Right lobe of liver (tissue), 6 donors: ENCODE data around the gene AHNAK2. TPM values are rescaled to one million over a fixed set of nuclear protein-coding genes. Genes with fewer than 3 reads are reported as not detected.

ENCODE experiments used
- ATAC-seq, 4 donors: fragments of 200-7000 bp; cut with Tn5 transposase; one replicate each; pipeline ENCODE4 v1.9.1; 2020; ENCODE audit warnings: mild to moderate bottlenecking in 4 of 4, moderate library complexity in 4 of 4
- DNase-seq, 3 donors: peaks; one replicate each; pipeline ENCODE4 v3.0.0-alpha.2; 2020
- H3K27ac ChIP-seq, 3 donors: fragments of 200-600 bp; one replicate each; pipeline ENCODE4 v1.8.0; 2022
- H3K27me3 ChIP-seq, 2 donors: fragments of 200-600 bp; one replicate each; pipeline ENCODE4 v1.8.0; 2022
- H3K36me3 ChIP-seq, 4 donors: fragments of 200-600 bp; sonication (generic) in 1 of 4; one replicate each; pipeline versions ENCODE4 v1.5.1 to v1.8.0; 2017 to 2022; ENCODE audit warnings: control low read depth in 1 of 4
- H3K4me1 ChIP-seq, 4 donors: fragments of 200-600 bp; sonication (generic) in 1 of 4; one replicate each; pipeline versions ENCODE4 v1.5.1 to v1.8.0; 2017 to 2022; ENCODE audit warnings: control low read depth in 1 of 4
- H3K4me3 ChIP-seq, 3 donors: fragments of 200-600 bp; one replicate each; pipeline ENCODE4 v1.8.0; 2022
- H3K9me3 ChIP-seq, 4 donors: fragments of 200-600 bp; sonication (generic) in 1 of 4; one replicate each; pipeline versions ENCODE4 v1.5.1 to v1.8.0; 2017 to 2022; ENCODE audit warnings: control low read depth in 1 of 4
- POLR2A ChIP-seq: fragments of 450-650 bp; IDR thresholded peaks from one replicate; pipeline ENCODE4 v1.6.1; 2017; ENCODE audit warnings: antibody characterized with exemption, mild to moderate bottlenecking
- WGBS: methylation state at CpG from one replicate; pipeline ENCODE4 v1.1.6; 2018; ENCODE audit warnings: low coverage, low lambda C conversion rate; ENCODE audit not compliant: insufficient coverage; ENCODE audit errors: missing lambda C conversion rate; 5-methylcytosine and 5-hydroxymethylcytosine counted together
- intact Hi-C, 2 donors: fragments of 100-400 bp; cut with DNase I; formaldehyde crosslinking; loops; one replicate each; pipeline versions ENCODE4 v1.11.2 to v1.14.1; 2022
- total RNA-seq, 6 experiments: library from RNA; depleted of rRNA in 2 of 6; stranded (reverse); fragments of >200 nt in 2 of 6; fragmentation: NEBNext Ultra II Directional in 3 of 6; extraction: Animal tissue kit (Norgen Biotek cat#: 25700) in 3 of 6; gene quantifications; one replicate each; pipeline versions ENCODE4 v1.1.0 to v1.2.4, GENCODE V29; 2016 to 2023
- TF ChIP-seq, protein P1 (sequence below), 4 donors: fragments of 200-600 bp in 3 of 4; fragments of 450-650 bp in 1 of 4; IDR thresholded peaks; one replicate each; pipeline versions ENCODE4 v1.5.1 to v1.8.0; 2016 to 2022; ENCODE audit warnings: antibody characterized with exemption in 4 of 4, mild to moderate bottlenecking in 2 of 4
- donor health status: DM: no; HTN: yes; CAD: no.
- donor health status: DM: no; HTN: no; CAD: no.
- donor health status: DM: no; HTN: no; CAD: no.
- donor health status: DM: no; HTN: yes; CAD: no.
- donor health status: DM: no; HTN: yes; CAD: no.

Gene AHNAK2
- total RNA-seq, 6 experiments from 2014 or later, result 2.1 to 12.2 (median 4.6) TPM

DNA sequence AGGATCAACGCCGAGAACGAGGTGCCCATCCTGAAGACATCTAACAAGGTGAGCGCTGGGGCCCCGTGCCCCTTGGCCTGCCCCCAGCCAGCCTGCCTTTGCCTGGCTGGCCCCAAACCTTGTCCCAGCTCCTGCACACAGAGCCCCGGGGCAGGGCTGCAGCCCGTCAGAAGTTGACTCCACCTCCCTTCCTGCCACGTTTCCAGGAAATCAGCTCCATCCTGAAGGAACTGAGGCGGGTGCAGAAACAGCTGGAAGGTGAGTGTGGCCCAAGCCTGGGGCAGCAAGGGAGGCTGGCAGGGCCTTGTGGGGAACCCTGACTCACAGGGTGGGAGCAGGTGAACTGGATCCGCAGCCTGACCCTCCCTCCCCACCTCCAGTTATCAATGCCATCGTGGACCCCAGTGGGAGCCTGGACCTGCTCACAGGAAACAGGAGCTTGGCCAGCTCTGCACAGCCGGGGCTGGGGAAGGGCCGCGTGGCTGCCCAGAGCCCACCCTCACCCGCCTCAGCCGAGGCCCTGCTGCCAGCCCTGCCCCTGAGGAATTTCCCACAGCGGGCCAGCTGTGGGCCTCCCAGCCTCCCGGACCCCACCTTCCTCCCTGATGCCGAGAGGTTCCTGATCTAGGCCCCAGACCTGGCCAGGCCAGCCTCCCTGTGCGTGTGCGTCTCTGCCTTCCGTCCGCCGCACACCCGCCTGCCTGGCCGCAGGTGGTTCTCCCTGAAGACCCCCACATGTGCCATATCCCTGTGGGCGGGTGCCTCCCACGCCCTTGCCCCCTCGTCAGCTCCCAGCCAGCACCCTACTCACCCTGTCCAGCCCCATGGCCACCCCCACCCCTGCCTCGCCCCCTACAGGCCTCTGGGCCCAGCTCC is 83.6 kb downstream of the AHNAK2 start:
- no peak overlapping the region for H3K4me3 ChIP-seq
- DNase-seq, result peak in 2 of 3 donors; percentile 43 to 52
- peak in 2 of 4 donors; percentile 2 to 9 for ATAC-seq
- H3K27me3 ChIP-seq, result no peaks in the 10 kb centered on the region
- TF ChIP-seq, protein P1, sequence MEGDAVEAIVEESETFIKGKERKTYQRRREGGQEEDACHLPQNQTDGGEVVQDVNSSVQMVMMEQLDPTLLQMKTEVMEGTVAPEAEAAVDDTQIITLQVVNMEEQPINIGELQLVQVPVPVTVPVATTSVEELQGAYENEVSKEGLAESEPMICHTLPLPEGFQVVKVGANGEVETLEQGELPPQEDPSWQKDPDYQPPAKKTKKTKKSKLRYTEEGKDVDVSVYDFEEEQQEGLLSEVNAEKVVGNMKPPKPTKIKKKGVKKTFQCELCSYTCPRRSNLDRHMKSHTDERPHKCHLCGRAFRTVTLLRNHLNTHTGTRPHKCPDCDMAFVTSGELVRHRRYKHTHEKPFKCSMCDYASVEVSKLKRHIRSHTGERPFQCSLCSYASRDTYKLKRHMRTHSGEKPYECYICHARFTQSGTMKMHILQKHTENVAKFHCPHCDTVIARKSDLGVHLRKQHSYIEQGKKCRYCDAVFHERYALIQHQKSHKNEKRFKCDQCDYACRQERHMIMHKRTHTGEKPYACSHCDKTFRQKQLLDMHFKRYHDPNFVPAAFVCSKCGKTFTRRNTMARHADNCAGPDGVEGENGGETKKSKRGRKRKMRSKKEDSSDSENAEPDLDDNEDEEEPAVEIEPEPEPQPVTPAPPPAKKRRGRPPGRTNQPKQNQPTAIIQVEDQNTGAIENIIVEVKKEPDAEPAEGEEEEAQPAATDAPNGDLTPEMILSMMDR (IDR thresholded peaks at IDR 0.05), result no peak
- no peak for TF ChIP-seq POLR2A
- intact Hi-C loops, result no loop called here
- H3K36me3 ChIP-seq, result no peaks in the 10 kb centered on the region
- H3K27ac ChIP-seq, result no peak overlapping the region
- H3K9me3 ChIP-seq, result no peaks in the 10 kb centered on the region
- H3K4me1 ChIP-seq, result peaks cover 0 to 5% (median 0%) of the 10 kb centered on the region in 4 donors
- 60% methylated on average over 1 of the region's 30 CpGs for WGBS

- WGBS, result 0% methylated on average over 1 of the region's 39 CpGs
Observed at GRCh38 chr14:104893435-104894207, 84.6 kb downstream of the AHNAK2 start.

DNA sequence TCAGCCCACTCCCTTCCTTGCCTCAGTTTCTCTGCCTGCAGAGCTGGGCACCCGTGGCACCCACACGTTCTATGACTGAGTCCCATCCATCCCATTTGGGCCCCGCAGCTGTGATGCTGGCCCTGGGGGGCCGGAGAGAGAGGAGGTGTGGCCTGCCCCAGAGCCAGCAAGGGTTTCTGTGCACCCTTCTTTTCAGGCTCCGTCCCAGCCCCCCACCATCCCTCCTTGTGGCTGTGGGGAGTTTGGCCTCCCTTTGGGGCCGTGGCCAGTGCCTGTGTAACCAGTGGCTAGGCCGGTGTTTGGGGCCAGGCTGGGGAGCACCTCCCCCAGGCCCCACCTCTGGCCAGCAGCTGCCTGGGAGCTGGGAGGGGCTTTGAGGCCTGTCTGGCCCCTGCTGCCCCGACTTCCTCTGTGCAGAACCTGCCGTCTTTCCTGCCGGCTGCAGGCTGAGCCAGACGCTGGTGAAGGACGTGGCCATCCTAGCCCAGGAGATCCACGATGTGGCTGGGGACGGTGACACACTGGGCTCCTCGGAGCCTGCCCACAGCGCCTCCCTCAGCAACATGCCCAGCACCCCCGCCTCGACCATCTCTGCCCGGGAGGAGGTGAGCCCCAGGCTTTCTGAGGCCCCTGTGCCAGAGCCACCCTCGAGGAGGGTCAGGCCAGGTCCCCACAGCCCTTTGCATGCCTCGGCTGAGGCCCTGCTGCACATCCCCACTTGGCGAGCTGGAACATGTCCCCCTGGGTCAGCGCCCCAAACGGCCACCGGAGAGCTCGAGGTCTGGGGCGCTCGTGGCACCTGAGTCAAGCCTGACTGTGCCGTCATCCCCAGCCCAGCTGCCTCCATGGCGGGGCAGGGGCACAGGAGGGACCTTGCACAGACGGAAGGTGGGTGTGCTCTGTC is 85.4 kb downstream of the AHNAK2 start:
- peak in 2 of 3 donors; percentile 18 to 44 for DNase-seq
- H3K36me3 ChIP-seq, result no peaks in the 10 kb centered on the region
- H3K27ac ChIP-seq, result no peak overlapping the region
- intact Hi-C loops, result no loop called here
- no peaks in the 10 kb centered on the region for H3K27me3 ChIP-seq
- TF ChIP-seq, protein P1 (IDR thresholded peaks at IDR 0.05), result no peak
- no peak for TF ChIP-seq POLR2A
- ATAC-seq, result no peak
- H3K4me3 ChIP-seq, result no peak overlapping the region
- WGBS, result no CpG with 5 or more reads among the region's 31 CpGs
- H3K4me1 ChIP-seq, result peaks cover 0 to 5% (median 0%) of the 10 kb centered on the region in 4 donors
- no peaks in the 10 kb centered on the region for H3K9me3 ChIP-seq

More at GRCh38 chr14:104893435-104894207, 84.6 kb downstream of the AHNAK2 start:
- intact Hi-C loops, result no loop called here
- no peak overlapping the region for H3K4me3 ChIP-seq
- DNase-seq (peak; percentile 25 to 53 (median 49)), ATAC-seq (no peak)
- peaks cover 0 to 5% (median 0%) of the 10 kb centered on the region in 4 donors for H3K4me1 ChIP-seq
- H3K36me3 ChIP-seq, result no peaks in the 10 kb centered on the region
- no peak overlapping the region for H3K27ac ChIP-seq
- no peak for TF ChIP-seq POLR2A
- TF ChIP-seq, protein P1 (IDR thresholded peaks at IDR 0.05), result no peak
- no peaks in the 10 kb centered on the region for H3K9me3 ChIP-seq
- no peaks in the 10 kb centered on the region for H3K27me3 ChIP-seq
